ENCODE data around the gene DMAC2L.

Gene DMAC2L

GRCh38 chr14:50290306-50290705, 21.8 kb upstream of the DMAC2L start:
- H3K9me3 ChIP-seq (ENCODE audit: insufficient read depth, low read depth, low read length): peaks cover 2% of the 10 kb centered on the region
- no CpG with 5 or more reads among the region's 5 CpGs for WGBS (ENCODE audit: extremely low coverage, insufficient coverage, insufficient read length)
- H3K9ac ChIP-seq (ENCODE audit: low read length): no peak overlapping the region

GRCh38 chr14:50299585-50299984, 12.5 kb upstream of the DMAC2L start:
- no peak for DNase-seq
- no CpG with 5 or more reads among the region's 2 CpGs for WGBS (ENCODE audit: extremely low coverage, insufficient coverage, insufficient read length)

More at GRCh38 chr14:50290306-50290705, 21.8 kb upstream of the DMAC2L start:
- no peak overlapping the region for H3K4ac ChIP-seq (ENCODE audit: low read depth, low read length)
- no peak overlapping the region for H2BK5ac ChIP-seq (ENCODE audit: low read depth, low read length, poor library complexity)
- no peak overlapping the region for H2AK5ac ChIP-seq (ENCODE audit: low read length)
- DNase-seq: peak in 1 of 2 donors; percentile 54
- H2BK120ac ChIP-seq (ENCODE audit: insufficient read depth, low read length, poor library complexity): no peak overlapping the region
- H4K91ac ChIP-seq (ENCODE audit: low read depth, low read length): no peak overlapping the region
- no peaks in the 10 kb centered on the region for H3K79me2 ChIP-seq (ENCODE audit: control insufficient read depth, insufficient read depth, low read length, poor library complexity)
- no peak overlapping the region for H3K23ac ChIP-seq (ENCODE audit: low read length)
- H3K27me3 ChIP-seq (ENCODE audit: insufficient read depth, low read length): no peaks in the 10 kb centered on the region
- no peak overlapping the region for H2BK12ac ChIP-seq (ENCODE audit: low read length)
- H4K12ac ChIP-seq (ENCODE audit: low read depth, low read length): no peak overlapping the region
- H3K36me3 ChIP-seq (ENCODE audit: control insufficient read depth in 1 of 2, insufficient read depth in 2 of 2, low read length in 2 of 2): peaks cover 2 to 6% of the 10 kb centered on the region in 2 experiments
- no peak overlapping the region for H3K4me3 ChIP-seq (ENCODE audit: low read depth, low read length)
- no peaks in the 10 kb centered on the region for H3K4me1 ChIP-seq (ENCODE audit: control insufficient read depth in 1 of 2, insufficient read depth in 2 of 2, low read length in 2 of 2)
- no peak overlapping the region for H3K4me2 ChIP-seq (ENCODE audit: low read length)
- no peak overlapping the region for H4K8ac ChIP-seq (ENCODE audit: low read depth, low read length)
- no peak overlapping the region for H2AFZ ChIP-seq (ENCODE audit: insufficient read depth, low read length, poor library complexity)
- H3K27ac ChIP-seq (ENCODE audit: low read depth, low read length): no peak overlapping the region
- no peak overlapping the region for H3K18ac ChIP-seq (ENCODE audit: low read length)
- no peaks in the 10 kb centered on the region for H3K79me1 ChIP-seq (ENCODE audit: low read length)
- no peak overlapping the region for H3K14ac ChIP-seq (ENCODE audit: low read length)

GRCh38 chr14:50301914-50302313, 10.2 kb upstream of the DMAC2L start:
- Histone ChIP-seq H3K4me2 (ENCODE audit: low read length) (no peak overlapping the region), H3K4me3 (ENCODE audit: low read depth, low read length) (no peak overlapping the region), H3K4me1 (ENCODE audit: control insufficient read depth in 1 of 2, insufficient read depth in 2 of 2, low read length in 2 of 2) (no peaks in the 10 kb centered on the region), H2BK5ac (ENCODE audit: low read depth, low read length, poor library complexity) (no peak overlapping the region), H4K91ac (ENCODE audit: low read depth, low read length) (no peak overlapping the region), H3K14ac (ENCODE audit: low read length) (no peak overlapping the region), H2AK5ac (ENCODE audit: low read length) (no peak overlapping the region), H4K8ac (ENCODE audit: low read depth, low read length) (no peak overlapping the region), H3K23ac (ENCODE audit: low read length) (no peak overlapping the region), H3K18ac (ENCODE audit: low read length) (no peak overlapping the region), H3K79me1 (ENCODE audit: low read length) (no peaks in the 10 kb centered on the region), H3K9ac (ENCODE audit: low read length) (no peak overlapping the region), H3K79me2 (ENCODE audit: control insufficient read depth, insufficient read depth, low read length, poor library complexity) (no peaks in the 10 kb centered on the region), H3K27me3 (ENCODE audit: insufficient read depth, low read length) (no peaks in the 10 kb centered on the region), H2AFZ (ENCODE audit: insufficient read depth, low read length, poor library complexity) (no peak overlapping the region), H4K12ac (ENCODE audit: low read depth, low read length) (no peak overlapping the region), H2BK120ac (ENCODE audit: insufficient read depth, low read length, poor library complexity) (no peak overlapping the region), H3K27ac (ENCODE audit: low read depth, low read length) (no peak overlapping the region), H3K4ac (ENCODE audit: low read depth, low read length) (no peak overlapping the region), H3K36me3 (ENCODE audit: control insufficient read depth in 1 of 2, insufficient read depth in 2 of 2, low read length in 2 of 2) (peaks cover 1% of the 10 kb centered on the region in 2 experiments), H2BK12ac (ENCODE audit: low read length) (no peak overlapping the region), H3K9me3 (ENCODE audit: insufficient read depth, low read depth, low read length) (no peaks in the 10 kb centered on the region)
- DNase-seq: no peak

More at GRCh38 chr14:50299585-50299984, 12.5 kb upstream of the DMAC2L start:
- Histone ChIP-seq H3K79me2 (ENCODE audit: control insufficient read depth, insufficient read depth, low read length, poor library complexity) (no peaks in the 10 kb centered on the region), H3K36me3 (ENCODE audit: control insufficient read depth in 1 of 2, insufficient read depth in 2 of 2, low read length in 2 of 2) (peaks cover 1% of the 10 kb centered on the region in 2 experiments), H3K27me3 (ENCODE audit: insufficient read depth, low read length) (no peaks in the 10 kb centered on the region), H4K8ac (ENCODE audit: low read depth, low read length) (no peak overlapping the region), H3K23ac (ENCODE audit: low read length) (no peak overlapping the region), H3K4me3 (ENCODE audit: low read depth, low read length) (no peak overlapping the region), H3K4me1 (ENCODE audit: control insufficient read depth in 1 of 2, insufficient read depth in 2 of 2, low read length in 2 of 2) (no peaks in the 10 kb centered on the region), H3K4me2 (ENCODE audit: low read length) (no peak overlapping the region), H2AK5ac (ENCODE audit: low read length) (no peak overlapping the region), H4K12ac (ENCODE audit: low read depth, low read length) (no peak overlapping the region), H3K4ac (ENCODE audit: low read depth, low read length) (no peak overlapping the region), H2BK5ac (ENCODE audit: low read depth, low read length, poor library complexity) (no peak overlapping the region), H3K9ac (ENCODE audit: low read length) (no peak overlapping the region), H3K9me3 (ENCODE audit: insufficient read depth, low read depth, low read length) (no peaks in the 10 kb centered on the region), H3K79me1 (ENCODE audit: low read length) (no peaks in the 10 kb centered on the region), H2BK120ac (ENCODE audit: insufficient read depth, low read length, poor library complexity) (no peak overlapping the region), H3K18ac (ENCODE audit: low read length) (no peak overlapping the region), H2AFZ (ENCODE audit: insufficient read depth, low read length, poor library complexity) (no peak overlapping the region), H4K91ac (ENCODE audit: low read depth, low read length) (no peak overlapping the region), H3K27ac (ENCODE audit: low read depth, low read length) (no peak overlapping the region), H3K14ac (ENCODE audit: low read length) (no peak overlapping the region), H2BK12ac (ENCODE audit: low read length) (no peak overlapping the region)

GRCh38 chr14:50303744-50304471, 8.2 kb upstream of the DMAC2L start:
- Histone ChIP-seq H3K23ac (ENCODE audit: low read length) (no peak overlapping the region), H2AFZ (ENCODE audit: insufficient read depth, low read length, poor library complexity) (no peak overlapping the region), H3K14ac (ENCODE audit: low read length) (no peak overlapping the region), H3K36me3 (ENCODE audit: control insufficient read depth in 1 of 2, insufficient read depth in 2 of 2, low read length in 2 of 2) (peaks cover 1% of the 10 kb centered on the region in 2 experiments), H2AK5ac (ENCODE audit: low read length) (no peak overlapping the region), H4K8ac (ENCODE audit: low read depth, low read length) (no peak overlapping the region), H3K4ac (ENCODE audit: low read depth, low read length) (no peak overlapping the region), H2BK12ac (ENCODE audit: low read length) (no peak overlapping the region), H3K79me1 (ENCODE audit: low read length) (no peaks in the 10 kb centered on the region), H2BK120ac (ENCODE audit: insufficient read depth, low read length, poor library complexity) (no peak overlapping the region), H3K4me1 (ENCODE audit: control insufficient read depth in 1 of 2, insufficient read depth in 2 of 2, low read length in 2 of 2) (no peaks in the 10 kb centered on the region), H2BK5ac (ENCODE audit: low read depth, low read length, poor library complexity) (no peak overlapping the region), H3K18ac (ENCODE audit: low read length) (no peak overlapping the region), H3K4me2 (ENCODE audit: low read length) (no peak overlapping the region), H4K12ac (ENCODE audit: low read depth, low read length) (no peak overlapping the region), H4K91ac (ENCODE audit: low read depth, low read length) (no peak overlapping the region), H3K4me3 (ENCODE audit: low read depth, low read length) (no peak overlapping the region), H3K27me3 (ENCODE audit: insufficient read depth, low read length) (no peaks in the 10 kb centered on the region), H3K79me2 (ENCODE audit: control insufficient read depth, insufficient read depth, low read length, poor library complexity) (no peaks in the 10 kb centered on the region), H3K27ac (ENCODE audit: low read depth, low read length) (no peak overlapping the region), H3K9ac (ENCODE audit: low read length) (no peak overlapping the region), H3K9me3 (ENCODE audit: insufficient read depth, low read depth, low read length) (no peaks in the 10 kb centered on the region)
- peak; percentile 82 to 89 for DNase-seq
- WGBS (ENCODE audit: extremely low coverage, insufficient coverage, insufficient read length): no CpG with 5 or more reads among the region's 8 CpGs
